Upper lobe of right lung (tissue), 1 donor: ENCODE data around the gene GCFC2. TPM values are rescaled to one million over a fixed set of nuclear protein-coding genes. Genes with fewer than 3 reads are reported as not detected.

Source experiments
- ATAC-seq: fragments of 200-7000 bp; cut with Tn5 transposase; one replicate; pipeline ENCODE4 v1.9.1; 2020; ENCODE audit warnings: mild to moderate bottlenecking, moderate library complexity
- DNase-seq: peaks from one replicate; pipeline ENCODE4 v3.0.0-alpha.2; 2020
- H3K27ac ChIP-seq: fragments of 200-600 bp; one replicate; pipeline ENCODE4 v1.8.0; 2022
- H3K27me3 ChIP-seq: fragments of 200-600 bp; one replicate; pipeline ENCODE4 v1.8.0; 2022; ENCODE audit warnings: mild to moderate bottlenecking
- H3K36me3 ChIP-seq: fragments of 200-600 bp; one replicate; pipeline ENCODE4 v1.8.0; 2022
- H3K4me1 ChIP-seq: fragments of 200-600 bp; one replicate; pipeline ENCODE4 v1.8.0; 2022
- H3K4me3 ChIP-seq: fragments of 200-600 bp; one replicate; pipeline ENCODE4 v1.8.0; 2022; ENCODE audit warnings: mild to moderate bottlenecking
- H3K9me3 ChIP-seq: fragments of 200-600 bp; one replicate; pipeline ENCODE4 v1.8.0; 2022
- intact Hi-C: fragments of 100-400 bp; cut with DNase I; formaldehyde crosslinking; loops from one replicate; pipeline ENCODE4 v1.11.0; 2022
- long read RNA-seq: library from polyadenylated mRNA; unstranded; transcript quantifications from one replicate; pipeline ENCODE4 v2.0.0, GENCODE V29; 2021
- total RNA-seq: library from RNA; stranded (reverse); fragmentation: NEBNext Ultra II Directional; extraction: Animal tissue kit (Norgen Biotek cat#: 25700); gene quantifications from one replicate; pipeline ENCODE4 v1.2.1, GENCODE V29; 2021
- TF ChIP-seq, protein P1 (sequence below): fragments of 200-600 bp; IDR thresholded peaks from one replicate; pipeline ENCODE4 v1.8.0; 2022; ENCODE audit warnings: antibody characterized with exemption
- donor health status: DM: no; HTN: yes; CAD: no; lungs with severe emphysema.

The GCFC2 gene
- total RNA-seq, result 19.5 TPM
- long read RNA-seq, full-length matches to known transcripts, result 7 of 14 reads
- long read RNA-seq, partial matches to known transcripts, result 0 of 14 reads
- long read RNA-seq, other reads (novel, unspliced or antisense), result 7 of 14 reads

GRCh38 chr2:75710577-75711253, at the start of gene GCFC2:
TSS of gene GCFC2 (minus strand) at chr2:75710915. CDS start at chr2:75710855, 60 bp downstream.
- intact Hi-C loops, result no loop called here
- Histone ChIP-seq H3K4me1 (peaks cover 13% of the 10 kb centered on the region), H3K9me3 (no peaks in the 10 kb centered on the region), H3K36me3 (peaks cover 4% of the 10 kb centered on the region), H3K27me3 (no peaks in the 10 kb centered on the region), H3K27ac (peak within 1 kb of the TSS; percentile 93), H3K4me3 (peak within 1 kb of the TSS; percentile 69)
- ATAC-seq, result peak; percentile 98
- TF ChIP-seq, protein P1, sequence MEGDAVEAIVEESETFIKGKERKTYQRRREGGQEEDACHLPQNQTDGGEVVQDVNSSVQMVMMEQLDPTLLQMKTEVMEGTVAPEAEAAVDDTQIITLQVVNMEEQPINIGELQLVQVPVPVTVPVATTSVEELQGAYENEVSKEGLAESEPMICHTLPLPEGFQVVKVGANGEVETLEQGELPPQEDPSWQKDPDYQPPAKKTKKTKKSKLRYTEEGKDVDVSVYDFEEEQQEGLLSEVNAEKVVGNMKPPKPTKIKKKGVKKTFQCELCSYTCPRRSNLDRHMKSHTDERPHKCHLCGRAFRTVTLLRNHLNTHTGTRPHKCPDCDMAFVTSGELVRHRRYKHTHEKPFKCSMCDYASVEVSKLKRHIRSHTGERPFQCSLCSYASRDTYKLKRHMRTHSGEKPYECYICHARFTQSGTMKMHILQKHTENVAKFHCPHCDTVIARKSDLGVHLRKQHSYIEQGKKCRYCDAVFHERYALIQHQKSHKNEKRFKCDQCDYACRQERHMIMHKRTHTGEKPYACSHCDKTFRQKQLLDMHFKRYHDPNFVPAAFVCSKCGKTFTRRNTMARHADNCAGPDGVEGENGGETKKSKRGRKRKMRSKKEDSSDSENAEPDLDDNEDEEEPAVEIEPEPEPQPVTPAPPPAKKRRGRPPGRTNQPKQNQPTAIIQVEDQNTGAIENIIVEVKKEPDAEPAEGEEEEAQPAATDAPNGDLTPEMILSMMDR, result peak; percentile 53
- peak; percentile 94 for DNase-seq

DNA sequence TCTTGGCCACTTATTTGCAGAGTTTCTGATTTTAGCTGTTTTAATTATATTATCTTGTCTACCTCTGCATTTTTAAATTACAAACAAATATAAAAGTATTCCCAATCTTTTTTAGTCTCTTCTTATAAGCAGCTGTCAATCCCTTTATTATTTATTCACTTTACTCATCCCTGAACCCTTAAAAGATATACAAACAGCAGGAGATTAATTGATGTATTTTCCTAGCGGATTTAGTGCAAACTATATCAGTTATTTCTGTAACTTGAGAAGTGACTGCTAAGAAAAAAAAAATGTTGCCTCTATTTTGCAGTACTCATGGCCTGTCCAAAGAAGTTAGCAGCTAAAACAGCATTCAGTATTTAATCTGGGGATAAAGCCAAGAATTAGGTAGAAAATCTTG, 42.1 kb upstream of the GCFC2 start:
- TF ChIP-seq, protein P1, result no peak
- no peaks in the 10 kb centered on the region for H3K27me3 ChIP-seq
- intact Hi-C loops, result no loop called here
- no peak overlapping the region for H3K27ac ChIP-seq
- no peak for DNase-seq
- no peaks in the 10 kb centered on the region for H3K9me3 ChIP-seq
- no peaks in the 10 kb centered on the region for H3K36me3 ChIP-seq
- no peak overlapping the region for H3K4me3 ChIP-seq
- no peaks in the 10 kb centered on the region for H3K4me1 ChIP-seq
- ATAC-seq, result no peak

DNA sequence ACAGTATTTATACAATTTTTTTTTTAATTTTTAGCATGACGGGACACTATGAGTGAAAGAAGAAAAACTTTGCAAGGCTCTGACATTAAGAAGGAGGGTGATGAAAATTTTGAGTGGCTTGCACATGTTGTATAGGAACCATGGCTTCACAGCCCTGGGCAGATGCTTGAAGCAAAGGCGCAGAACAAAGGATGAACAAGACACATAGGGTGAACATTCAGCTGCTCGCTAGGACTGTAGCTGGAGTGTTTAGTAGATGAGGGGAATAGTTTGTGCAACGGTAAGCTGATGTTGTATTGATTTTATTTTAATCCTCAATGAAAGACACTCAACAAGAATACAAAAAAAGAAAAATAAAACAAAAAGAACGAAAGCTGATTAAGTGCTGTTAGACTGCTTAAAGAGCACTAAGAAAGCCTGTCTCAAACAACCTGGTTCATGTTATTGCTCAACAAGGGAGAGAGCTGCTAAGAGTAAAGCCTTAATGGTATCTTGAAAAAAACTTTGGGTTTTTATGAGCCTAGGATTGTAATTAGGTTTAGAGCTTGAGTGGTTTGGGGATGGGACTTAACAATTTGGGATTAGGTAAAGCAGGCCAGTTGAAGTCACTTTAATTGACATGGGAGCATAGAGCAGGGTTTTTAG, 41.2 kb upstream of the GCFC2 start:
- Histone ChIP-seq H3K36me3 (no peaks in the 10 kb centered on the region), H3K27ac (no peak overlapping the region), H3K9me3 (no peaks in the 10 kb centered on the region), H3K27me3 (no peaks in the 10 kb centered on the region), H3K4me3 (no peak overlapping the region), H3K4me1 (no peaks in the 10 kb centered on the region)
- intact Hi-C loops, result no loop called here
- DNase-seq (no peak), ATAC-seq (no peak)
- TF ChIP-seq, protein P1, result no peak

DNA sequence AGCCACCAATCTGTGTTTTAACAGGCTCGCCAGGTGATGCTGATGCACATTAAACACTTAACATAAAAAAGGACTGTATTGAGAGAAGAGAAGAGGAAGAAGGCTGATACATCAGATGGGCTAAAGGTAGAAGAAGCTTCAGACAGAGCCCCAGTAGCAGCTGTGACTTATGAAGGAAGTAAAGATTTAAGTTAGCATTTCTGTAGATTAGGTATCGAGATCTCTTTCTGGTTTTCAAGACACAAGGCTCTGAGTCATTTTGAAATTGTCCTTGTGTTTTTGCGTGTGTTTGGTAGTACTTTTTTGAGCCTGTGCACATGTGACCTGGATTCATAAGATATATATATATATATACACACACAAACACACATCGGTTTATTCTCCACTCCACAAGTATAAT, 40.6 kb upstream of the GCFC2 start:
- no peak for ATAC-seq
- DNase-seq, result no peak
- intact Hi-C loops, result no loop called here
- Histone ChIP-seq H3K9me3 (no peaks in the 10 kb centered on the region), H3K27ac (no peak overlapping the region), H3K4me1 (no peaks in the 10 kb centered on the region), H3K36me3 (no peaks in the 10 kb centered on the region), H3K4me3 (no peak overlapping the region), H3K27me3 (no peaks in the 10 kb centered on the region)
- TF ChIP-seq, protein P1, result no peak

- TF ChIP-seq, protein P1, result no peak
Observed at GRCh38 chr2:75737961-75738360, 27.2 kb upstream of the GCFC2 start.

More at GRCh38 chr2:75737961-75738360, 27.2 kb upstream of the GCFC2 start:
- no peak for ATAC-seq
- H3K9me3 ChIP-seq, result no peaks in the 10 kb centered on the region
- no peak overlapping the region for H3K4me3 ChIP-seq
- H3K36me3 ChIP-seq, result no peaks in the 10 kb centered on the region
- DNase-seq, result no peak
- H3K4me1 ChIP-seq, result no peaks in the 10 kb centered on the region
- H3K27ac ChIP-seq, result no peak overlapping the region
- peaks cover 3% of the 10 kb centered on the region for H3K27me3 ChIP-seq
- intact Hi-C loops, result no loop called here
